HAP-1 (cell line): ENCODE results near the gene CAMTA1.

Source experiments
- DNase-seq, 2 experiments: peaks; one replicate each; pipeline ENCODE4 v3.0.0-alpha.2; 2016 to 2020; ENCODE audit warnings: low spot score in 2 of 2
- H3K27me3 ChIP-seq: fragments of 250-450 bp; sonication (Bioruptor Pico); 2 replicates; pipeline ENCODE4 v1.5.1; 2020; ENCODE audit warnings: low read depth, mild to moderate bottlenecking, moderate library complexity
- H3K36me3 ChIP-seq: fragments of 250-450 bp; sonication (Bioruptor Pico); replicated peaks from 2 replicates; pipeline ENCODE4 v1.5.1; 2020; ENCODE audit warnings: mild to moderate bottlenecking
- H3K4me1 ChIP-seq: fragments of 250-450 bp; sonication (Bioruptor Pico); 2 replicates; pipeline ENCODE4 v1.5.1; 2020; ENCODE audit warnings: mild to moderate bottlenecking
- H3K4me3 ChIP-seq: fragments of 250-450 bp; sonication (Bioruptor Pico); 2 replicates; pipeline ENCODE4 v1.5.1; 2020; ENCODE audit warnings: mild to moderate bottlenecking, moderate library complexity
- H3K9me3 ChIP-seq: fragments of 250-450 bp; sonication (Bioruptor Pico); 2 replicates; pipeline ENCODE4 v1.5.1; 2020; ENCODE audit warnings: mild to moderate bottlenecking, moderate library complexity
- in situ Hi-C: fragments of 300-500 bp; cut with MboI; formaldehyde crosslinking; loops from 3 replicates; pipeline ENCODE4 v1.14.3; 2020; ENCODE audit warnings: low sequenced_read_pairs, inconsistent platforms, mixed read lengths

CAMTA1 gene

DNA sequence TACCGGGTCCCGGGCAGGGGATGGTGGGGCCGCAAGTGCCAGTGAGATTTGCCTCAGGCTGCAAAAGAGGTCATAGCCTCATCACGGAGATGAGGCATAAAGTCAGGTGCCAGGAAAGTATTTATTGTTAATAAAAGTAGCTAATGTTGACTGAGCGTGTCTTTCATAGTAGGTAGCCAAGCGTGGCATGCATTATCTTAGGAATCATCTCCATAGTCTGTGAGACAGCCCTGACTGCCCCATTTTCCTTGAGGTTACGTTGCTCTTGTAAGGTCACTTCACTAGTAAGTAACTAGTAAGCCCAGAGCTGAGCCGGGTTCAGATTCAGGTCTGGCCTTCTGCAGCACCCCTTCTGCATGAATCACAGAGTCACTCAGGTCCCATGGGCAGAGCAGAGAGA is 174.2 kb downstream of the CAMTA1 start:
- Histone ChIP-seq H3K36me3 (no peaks in the 10 kb centered on the region), H3K9me3 (no peaks in the 10 kb centered on the region), H3K4me1 (peaks cover 11% of the 10 kb centered on the region), H3K4me3 (no peak overlapping the region), H3K27me3 (no peaks in the 10 kb centered on the region)
- in situ Hi-C loops = no loop called here
- no peak for DNase-seq

DNA sequence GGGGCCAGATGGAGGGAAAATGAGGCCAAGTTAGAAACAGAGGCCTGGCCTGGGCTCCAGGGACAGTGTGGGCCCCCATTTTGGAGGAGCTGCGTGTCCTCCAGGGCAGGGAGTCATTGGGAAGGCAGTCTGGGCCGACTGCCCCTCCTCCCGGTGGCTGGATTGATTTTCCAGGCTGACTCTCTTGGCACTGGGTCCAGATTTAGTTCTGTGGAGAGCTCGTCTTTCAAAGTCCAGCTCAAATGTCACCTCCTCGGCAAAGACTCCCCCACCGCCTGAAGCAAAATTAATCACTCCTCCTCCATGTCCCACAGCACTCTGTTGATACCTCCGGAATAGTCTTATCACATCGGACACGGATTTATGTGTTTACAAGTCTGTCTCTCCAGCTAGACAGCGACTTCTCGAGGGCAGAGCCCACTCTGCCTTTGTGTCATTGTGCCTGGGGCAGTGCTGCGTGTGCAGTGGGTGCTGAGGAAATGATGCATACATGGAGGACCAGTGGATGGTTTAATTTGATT is 175.1 kb downstream of the CAMTA1 start:
- in situ Hi-C loops = no loop called here
- Histone ChIP-seq H3K9me3 (no peaks in the 10 kb centered on the region), H3K4me3 (no peak overlapping the region), H3K27me3 (no peaks in the 10 kb centered on the region), H3K4me1 (peaks cover 11% of the 10 kb centered on the region), H3K36me3 (no peaks in the 10 kb centered on the region)
- DNase-seq = no peak

DNA sequence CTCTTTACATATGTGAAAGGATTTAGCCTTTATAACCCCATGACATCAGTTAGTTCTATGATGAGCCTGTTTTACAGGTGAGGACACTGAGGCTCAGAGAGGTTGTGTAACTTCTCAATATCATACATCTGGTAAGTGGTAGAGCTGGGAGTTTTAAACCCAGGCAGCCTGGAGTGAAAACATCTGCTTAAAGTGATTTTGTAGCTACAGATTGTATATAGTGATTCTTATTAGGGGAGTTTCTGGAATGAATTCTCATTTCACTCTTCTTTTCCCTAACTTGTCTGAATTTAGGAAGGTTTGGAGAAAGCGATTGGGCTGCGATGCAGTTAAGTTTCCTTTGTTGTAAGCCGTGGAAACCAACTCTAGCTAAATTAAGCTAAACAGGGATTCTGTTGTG is 175.6 kb downstream of the CAMTA1 start:
- no peaks in the 10 kb centered on the region for H3K9me3 ChIP-seq
- peaks cover 11% of the 10 kb centered on the region for H3K4me1 ChIP-seq
- H3K4me3 ChIP-seq = no peak overlapping the region
- no peaks in the 10 kb centered on the region for H3K36me3 ChIP-seq
- H3K27me3 ChIP-seq = no peaks in the 10 kb centered on the region
- in situ Hi-C loops = no loop called here
- no peak for DNase-seq

DNA sequence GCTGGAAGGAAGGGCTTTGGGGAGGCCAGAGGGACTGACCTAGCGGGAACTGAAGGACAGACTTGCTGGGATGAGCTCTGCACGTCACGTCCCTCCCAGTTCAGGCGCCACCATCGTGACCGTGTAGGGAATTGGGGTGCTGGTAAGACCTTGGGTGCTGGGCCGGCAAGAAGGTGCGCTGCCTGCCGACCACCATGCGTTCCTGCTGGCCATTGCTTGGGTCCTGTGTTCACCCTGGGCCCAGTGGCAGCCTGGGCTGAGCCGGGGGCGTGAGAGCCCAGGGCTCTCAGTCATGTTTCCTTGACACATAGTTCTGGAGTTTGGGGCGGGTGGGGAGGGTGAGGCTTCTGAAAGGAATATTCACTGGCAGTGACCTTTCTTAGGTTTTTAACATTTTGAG is 176.0 kb downstream of the CAMTA1 start:
- H3K27me3 ChIP-seq = no peaks in the 10 kb centered on the region
- peaks cover 11% of the 10 kb centered on the region for H3K4me1 ChIP-seq
- H3K36me3 ChIP-seq = no peaks in the 10 kb centered on the region
- no peak overlapping the region for H3K4me3 ChIP-seq
- no peaks in the 10 kb centered on the region for H3K9me3 ChIP-seq
- in situ Hi-C loops = no loop called here
- no peak for DNase-seq

DNA sequence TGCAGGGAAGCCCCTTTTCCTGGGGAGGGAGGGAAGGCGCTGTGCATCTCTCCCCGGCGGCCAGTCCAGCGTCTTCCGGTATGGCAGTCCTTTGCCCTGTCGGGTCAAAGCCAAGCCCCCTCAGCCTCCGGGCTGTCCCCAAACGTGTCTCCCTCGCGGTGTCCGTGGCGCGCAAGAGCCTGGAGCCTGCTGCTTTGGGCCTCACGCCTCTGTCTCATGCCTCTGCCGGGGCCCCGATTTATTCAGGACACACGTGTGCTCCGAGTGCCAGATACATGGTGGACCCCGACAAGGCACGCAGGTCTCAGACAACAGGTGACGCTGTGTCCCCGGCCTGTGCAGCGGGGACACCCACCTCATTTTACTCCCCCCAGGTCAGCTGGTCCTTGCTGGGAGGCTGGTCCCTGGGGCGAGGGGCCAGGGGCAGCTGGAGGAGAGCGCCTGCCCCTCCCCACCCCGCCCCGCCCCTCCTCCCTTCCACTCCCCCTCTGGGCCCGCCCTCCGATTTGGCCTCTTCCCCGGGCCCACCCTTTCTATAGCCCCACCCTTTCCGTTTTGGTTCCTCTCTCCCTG is 176.7 kb downstream of the CAMTA1 start:
- no peaks in the 10 kb centered on the region for H3K36me3 ChIP-seq
- peak overlapping the region; percentile 39 for H3K4me3 ChIP-seq
- DNase-seq = no peak
- no peaks in the 10 kb centered on the region for H3K27me3 ChIP-seq
- H3K4me1 ChIP-seq = peaks cover 11% of the 10 kb centered on the region
- H3K9me3 ChIP-seq = no peaks in the 10 kb centered on the region
- in situ Hi-C loops = no loop called here

DNA sequence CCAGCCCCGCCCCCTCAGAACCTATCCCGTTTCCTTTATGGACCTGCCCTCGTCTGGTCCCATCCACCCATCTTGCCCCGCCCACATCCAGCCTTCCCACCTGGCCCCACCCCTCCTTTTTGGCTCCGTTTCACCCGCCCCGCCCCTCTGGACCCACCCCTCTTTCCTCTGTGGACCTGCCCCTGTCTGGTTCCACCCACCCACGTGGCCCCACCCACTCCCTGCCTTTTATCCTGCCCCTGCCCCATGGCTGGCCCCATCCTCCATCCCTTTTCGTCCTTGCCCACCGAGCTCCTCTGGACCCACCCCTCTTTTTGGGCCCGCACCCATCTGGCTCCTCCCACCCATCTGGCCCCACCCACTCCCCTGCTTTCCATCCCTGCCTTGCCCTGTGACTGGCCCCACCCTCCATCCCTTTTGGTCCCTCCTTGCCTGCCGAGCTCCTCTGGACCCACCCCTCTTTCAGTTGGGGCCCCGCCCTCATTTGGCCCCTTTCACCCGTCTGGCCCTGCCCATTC is 177.3 kb downstream of the CAMTA1 start:
- H3K9me3 ChIP-seq = no peaks in the 10 kb centered on the region
- peaks cover under 1% of the 10 kb centered on the region; the same call in 1 of the 2 replicates for H3K27me3 ChIP-seq
- in situ Hi-C loops = no loop called here
- peak; percentile 89 to 100 for DNase-seq
- no peaks in the 10 kb centered on the region for H3K36me3 ChIP-seq
- H3K4me1 ChIP-seq = peaks cover 11% of the 10 kb centered on the region
- peak overlapping the region; percentile 1; the same call in 1 of the 2 replicates for H3K4me3 ChIP-seq

DNA sequence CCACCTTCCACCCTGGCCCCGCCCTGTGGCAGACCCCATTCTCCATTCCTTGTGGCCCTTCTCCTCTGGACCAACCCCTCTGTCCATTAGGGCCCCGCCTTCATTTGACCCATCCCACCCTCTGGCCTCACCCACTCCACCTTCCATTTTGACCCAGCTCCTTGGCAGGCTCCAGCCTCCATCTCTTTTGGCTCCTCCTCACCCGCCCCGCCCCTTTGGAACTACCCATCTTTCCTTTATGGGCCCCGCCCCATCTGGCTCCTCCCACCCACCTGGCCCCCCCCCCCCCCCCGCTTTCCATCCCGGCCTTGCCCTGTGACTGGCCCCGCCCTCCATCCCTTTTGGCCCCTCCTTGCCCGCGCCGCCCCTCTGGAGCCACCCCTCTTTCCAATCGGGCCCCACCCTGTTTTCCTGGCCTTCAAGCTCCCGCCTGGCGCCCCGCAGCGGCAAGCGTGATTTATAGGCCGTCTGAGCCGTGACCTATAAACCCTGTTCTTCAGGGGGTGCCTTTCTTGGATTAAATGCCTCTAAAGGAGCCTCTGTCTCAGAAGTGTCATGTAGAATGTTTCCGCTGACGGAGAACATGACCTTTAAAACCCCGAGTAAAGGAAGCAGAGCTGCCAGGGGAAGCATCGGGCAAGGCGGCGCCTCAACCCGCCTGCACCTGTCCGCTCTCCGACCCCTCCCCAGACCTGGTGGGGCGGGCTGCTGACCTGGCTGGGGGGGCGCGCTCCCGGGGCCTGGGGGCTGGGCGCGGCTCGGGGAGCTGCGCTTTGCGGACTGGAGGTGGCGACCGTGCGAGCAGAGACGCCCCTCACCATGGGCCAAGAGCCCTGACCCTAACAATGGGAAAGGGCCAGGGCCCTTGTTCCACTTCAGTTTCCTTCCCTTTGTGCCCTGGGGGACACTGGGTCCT is 178.0 kb downstream of the CAMTA1 start:
- Histone ChIP-seq H3K4me3 (peak overlapping the region; percentile 14), H3K36me3 (no peaks in the 10 kb centered on the region), H3K4me1 (peaks cover 11% of the 10 kb centered on the region), H3K27me3 (peaks cover 7% of the 10 kb centered on the region), H3K9me3 (no peaks in the 10 kb centered on the region)
- in situ Hi-C loops = no loop called here
- DNase-seq = peak in 1 of 2 experiments; percentile 99

DNA sequence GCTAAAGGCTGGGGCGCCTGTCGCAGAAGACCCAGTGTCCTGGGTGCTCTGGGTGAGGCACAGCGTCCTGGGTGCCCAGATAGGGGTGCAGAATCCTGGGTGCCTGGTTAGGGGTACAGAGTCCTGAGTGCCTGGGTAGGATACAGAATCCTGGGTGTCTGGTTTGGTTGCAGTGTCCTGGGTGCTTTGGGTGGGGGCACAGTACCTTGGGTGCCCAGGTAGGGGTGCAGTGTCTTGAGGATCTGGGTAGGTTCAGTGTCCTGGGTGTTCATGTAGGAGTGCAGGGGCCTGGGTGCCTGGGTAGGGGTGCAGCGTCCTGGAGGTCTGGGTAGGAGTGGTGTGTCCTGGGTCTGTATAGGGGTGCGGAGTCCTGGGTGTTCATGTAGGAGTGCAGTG is 178.7 kb downstream of the CAMTA1 start:
- no peak overlapping the region for H3K4me3 ChIP-seq
- no peaks in the 10 kb centered on the region for H3K9me3 ChIP-seq
- in situ Hi-C loops = no loop called here
- H3K4me1 ChIP-seq = peaks cover 11% of the 10 kb centered on the region
- peaks cover 9% of the 10 kb centered on the region for H3K27me3 ChIP-seq
- no peak for DNase-seq
- H3K36me3 ChIP-seq = no peaks in the 10 kb centered on the region

DNA sequence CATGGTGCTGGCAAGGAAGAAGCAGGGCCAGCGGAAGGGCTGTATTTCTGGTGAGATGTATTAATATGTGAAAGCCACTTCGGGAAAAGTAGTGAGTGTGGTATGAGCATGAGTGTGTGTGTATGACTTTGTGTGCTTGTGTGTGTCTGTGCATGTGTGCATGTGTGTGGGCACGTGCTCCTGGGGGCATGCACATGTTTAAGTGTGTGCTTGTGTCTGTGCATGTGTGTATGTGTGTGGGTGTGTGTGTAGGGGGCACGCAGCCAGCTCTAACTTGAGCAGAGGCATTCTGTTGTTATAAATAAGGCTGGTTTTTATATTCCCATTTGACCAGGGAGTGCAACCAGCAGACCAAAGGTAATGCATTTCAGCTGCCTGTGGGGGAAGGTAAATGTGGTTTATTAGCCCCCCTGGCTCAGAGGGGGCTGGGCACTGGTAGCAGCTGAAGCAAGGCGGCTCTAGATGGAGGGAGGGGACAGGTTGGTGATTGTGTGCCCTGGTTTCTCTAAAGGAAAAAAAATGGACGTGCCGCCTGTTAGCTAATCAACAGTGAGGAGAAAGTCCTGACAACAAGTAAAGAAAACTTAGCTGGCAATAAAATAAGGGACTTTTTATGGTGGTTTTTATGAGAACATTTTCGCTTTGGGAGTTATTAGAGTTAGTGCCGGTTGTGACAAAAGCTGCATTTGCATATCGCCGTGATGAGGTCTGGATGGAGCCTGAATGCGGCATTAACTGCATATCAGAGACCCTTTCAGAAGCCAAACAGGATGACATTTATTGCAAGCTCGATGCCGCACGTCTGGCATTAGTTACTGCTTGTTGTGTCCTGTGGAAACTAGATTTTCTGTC is 180.1 kb downstream of the CAMTA1 start:
- in situ Hi-C loops = no loop called here
- Histone ChIP-seq H3K9me3 (no peaks in the 10 kb centered on the region), H3K27me3 (peaks cover 12% of the 10 kb centered on the region), H3K36me3 (no peaks in the 10 kb centered on the region), H3K4me1 (peaks cover 11% of the 10 kb centered on the region), H3K4me3 (no peak overlapping the region)
- no peak for DNase-seq

DNA sequence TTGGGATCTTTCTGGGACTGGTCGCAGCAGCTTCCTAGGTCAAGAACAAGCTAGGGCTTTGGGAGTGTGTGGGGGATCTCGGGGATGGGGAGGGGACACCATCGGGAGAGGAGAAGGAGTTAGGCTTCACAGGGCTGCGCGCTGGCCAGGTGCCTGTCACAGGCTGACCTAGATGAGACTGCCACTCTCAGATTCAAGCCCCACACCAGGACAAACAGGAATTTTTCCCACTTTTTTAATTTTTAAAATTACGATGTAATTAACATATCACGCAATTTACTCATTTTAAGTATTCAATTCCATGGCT is 180.6 kb downstream of the CAMTA1 start:
- Histone ChIP-seq H3K4me3 (no peak overlapping the region), H3K36me3 (no peaks in the 10 kb centered on the region), H3K4me1 (peaks cover 11% of the 10 kb centered on the region), H3K9me3 (no peaks in the 10 kb centered on the region), H3K27me3 (peaks cover 12% of the 10 kb centered on the region)
- in situ Hi-C loops = no loop called here
- no peak for DNase-seq

DNA sequence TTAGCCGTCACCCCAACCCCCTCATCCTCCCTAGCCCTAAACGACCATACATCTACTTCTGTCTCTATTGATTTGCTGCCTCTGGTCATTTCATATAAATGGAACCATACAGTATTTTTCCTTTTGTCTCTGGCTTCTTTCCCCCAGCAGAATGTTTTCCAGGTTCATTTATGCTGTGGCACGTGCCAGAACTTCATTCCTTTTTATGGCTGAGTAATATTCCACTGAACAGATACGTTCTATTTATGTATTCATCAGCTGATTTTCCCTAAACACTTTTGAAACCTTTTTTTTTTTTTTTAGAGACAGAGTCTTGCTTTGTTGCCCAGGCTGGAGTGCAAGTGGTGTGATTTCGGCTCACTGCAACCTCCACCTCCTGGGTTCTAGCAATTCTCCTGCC is 181.1 kb downstream of the CAMTA1 start:
- in situ Hi-C loops = no loop called here
- Histone ChIP-seq H3K36me3 (no peaks in the 10 kb centered on the region), H3K9me3 (no peaks in the 10 kb centered on the region), H3K4me1 (peaks cover 11% of the 10 kb centered on the region), H3K4me3 (no peak overlapping the region), H3K27me3 (peaks cover 12% of the 10 kb centered on the region)
- no peak for DNase-seq

DNA sequence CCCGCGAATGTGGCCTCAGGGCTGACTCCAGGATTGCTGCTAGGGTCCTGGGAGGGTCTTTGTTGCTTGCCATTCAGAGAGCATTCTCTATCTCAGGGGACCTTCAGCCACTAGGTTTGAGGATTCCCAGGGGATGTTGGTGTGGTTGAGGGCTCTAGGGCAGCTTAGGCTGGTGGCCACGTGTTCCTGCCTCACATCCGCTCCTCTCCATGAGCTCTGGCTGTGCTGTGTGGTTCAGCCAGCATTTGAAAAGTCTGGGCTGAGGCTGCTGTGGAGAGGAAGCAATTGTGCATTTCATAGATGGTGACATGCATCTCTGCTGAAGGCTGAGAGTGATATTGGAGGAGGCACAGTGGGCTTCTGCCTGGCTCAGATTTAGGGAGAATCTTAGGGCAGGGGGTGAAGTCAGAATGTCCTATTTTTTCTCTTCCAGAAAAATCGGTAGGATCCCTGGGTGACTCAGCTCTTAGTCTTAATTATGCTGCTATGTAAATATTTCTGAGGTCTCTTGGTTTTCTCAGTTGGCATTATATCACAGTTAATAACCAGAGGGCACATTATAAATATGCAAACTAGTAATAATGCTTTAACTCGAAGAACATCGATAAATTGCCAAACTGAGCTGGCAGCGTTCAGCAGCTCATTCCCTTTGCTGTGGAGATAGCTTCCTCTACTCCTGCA is 182.3 kb downstream of the CAMTA1 start:
- Histone ChIP-seq H3K4me1 (peaks cover 6% of the 10 kb centered on the region), H3K36me3 (no peaks in the 10 kb centered on the region), H3K9me3 (no peaks in the 10 kb centered on the region), H3K27me3 (peaks cover 12% of the 10 kb centered on the region), H3K4me3 (no peak overlapping the region)
- no peak for DNase-seq
- in situ Hi-C loops = no loop called here

DNA sequence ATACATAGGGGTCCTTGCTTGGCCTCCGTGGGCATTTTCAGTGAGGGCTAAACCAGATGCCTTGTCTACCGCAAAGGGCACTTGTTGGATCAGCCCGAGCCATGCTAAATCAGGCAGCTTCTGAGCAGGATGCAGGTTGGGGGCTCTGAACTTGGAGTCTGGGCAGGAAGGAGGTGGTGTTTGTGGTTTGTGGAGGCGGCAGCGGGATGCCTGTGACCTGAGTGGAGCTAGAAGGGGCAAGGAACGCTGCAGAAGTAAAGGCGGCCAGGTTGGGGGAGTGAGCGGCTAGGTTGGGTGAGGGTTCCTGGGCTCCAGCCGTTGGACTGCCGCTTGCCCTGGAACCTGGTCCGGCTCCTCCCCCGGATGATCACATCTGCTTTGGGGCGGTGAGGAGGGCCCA is 183.9 kb downstream of the CAMTA1 start:
- Histone ChIP-seq H3K4me3 (no peak overlapping the region), H3K27me3 (peaks cover 12% of the 10 kb centered on the region), H3K36me3 (no peaks in the 10 kb centered on the region), H3K9me3 (no peaks in the 10 kb centered on the region), H3K4me1 (no peaks in the 10 kb centered on the region)
- DNase-seq = no peak
- in situ Hi-C loops = no loop called here
